ENCODE data around the gene PID1.

The PID1 gene

GRCh38 chr2:229261599-229261998 lies 9.5 kb downstream of the PID1 start:
- Histone ChIP-seq H3K9ac (ENCODE audit: insufficient read length, low read depth) (no peak overlapping the region), H3K27me3 (ENCODE audit: insufficient read depth, insufficient read length) (no peaks in the 10 kb centered on the region), H3K4me3 (ENCODE audit: insufficient read length, low read depth) (no peak overlapping the region), H3K9me3 (ENCODE audit: insufficient read depth, low read length) (no peaks in the 10 kb centered on the region), H3K36me3 (ENCODE audit: insufficient read depth, insufficient read length, low read length) (no peaks in the 10 kb centered on the region), H3K4me1 (ENCODE audit: insufficient read depth, insufficient read length) (no peaks in the 10 kb centered on the region)
- TF ChIP-seq YY1 (IDR thresholded peaks at IDR 0.05; ENCODE audit: insufficient read depth, insufficient read length) (no peak), ZNF274 (IDR thresholded peaks at IDR 0.05; ENCODE audit: low read depth, low read length) (no peak), SUZ12 (IDR thresholded peaks at IDR 0.05; ENCODE audit: extremely low read depth, insufficient read depth, insufficient read length) (no peak)
- DNase-seq (ENCODE audit: low read depth, low spot score): no peak

GRCh38 chr2:229261076-229261475 lies 10.0 kb downstream of the PID1 start:
- Histone ChIP-seq H3K9ac (ENCODE audit: insufficient read length, low read depth) (no peak overlapping the region), H3K36me3 (ENCODE audit: insufficient read depth, insufficient read length, low read length) (no peaks in the 10 kb centered on the region), H3K4me1 (ENCODE audit: insufficient read depth, insufficient read length) (no peaks in the 10 kb centered on the region), H3K9me3 (ENCODE audit: insufficient read depth, low read length) (no peaks in the 10 kb centered on the region), H3K27me3 (ENCODE audit: insufficient read depth, insufficient read length) (no peaks in the 10 kb centered on the region), H3K4me3 (ENCODE audit: insufficient read length, low read depth) (no peak overlapping the region)
- no peak for DNase-seq (ENCODE audit: low read depth, low spot score)
- TF ChIP-seq YY1 (IDR thresholded peaks at IDR 0.05; ENCODE audit: insufficient read depth, insufficient read length) (no peak), ZNF274 (IDR thresholded peaks at IDR 0.05; ENCODE audit: low read depth, low read length) (no peak), SUZ12 (IDR thresholded peaks at IDR 0.05; ENCODE audit: extremely low read depth, insufficient read depth, insufficient read length) (no peak)

- Histone ChIP-seq H3K27me3 (ENCODE audit: insufficient read depth, insufficient read length) (no peaks in the 10 kb centered on the region), H3K9me3 (ENCODE audit: insufficient read depth, low read length) (no peaks in the 10 kb centered on the region), H3K36me3 (ENCODE audit: insufficient read depth, insufficient read length, low read length) (no peaks in the 10 kb centered on the region), H3K9ac (ENCODE audit: insufficient read length, low read depth) (no peak overlapping the region), H3K4me1 (ENCODE audit: insufficient read depth, insufficient read length) (no peaks in the 10 kb centered on the region), H3K4me3 (ENCODE audit: insufficient read length, low read depth) (no peak overlapping the region)
- TF ChIP-seq ZNF274 (IDR thresholded peaks at IDR 0.05; ENCODE audit: low read depth, low read length) (no peak), SUZ12 (IDR thresholded peaks at IDR 0.05; ENCODE audit: extremely low read depth, insufficient read depth, insufficient read length) (no peak), YY1 (IDR thresholded peaks at IDR 0.05; ENCODE audit: insufficient read depth, insufficient read length) (no peak)
- DNase-seq (ENCODE audit: low read depth, low spot score): no peak
Measured at GRCh38 chr2:229257985-229258384, 13.1 kb downstream of the PID1 start.

DNA sequence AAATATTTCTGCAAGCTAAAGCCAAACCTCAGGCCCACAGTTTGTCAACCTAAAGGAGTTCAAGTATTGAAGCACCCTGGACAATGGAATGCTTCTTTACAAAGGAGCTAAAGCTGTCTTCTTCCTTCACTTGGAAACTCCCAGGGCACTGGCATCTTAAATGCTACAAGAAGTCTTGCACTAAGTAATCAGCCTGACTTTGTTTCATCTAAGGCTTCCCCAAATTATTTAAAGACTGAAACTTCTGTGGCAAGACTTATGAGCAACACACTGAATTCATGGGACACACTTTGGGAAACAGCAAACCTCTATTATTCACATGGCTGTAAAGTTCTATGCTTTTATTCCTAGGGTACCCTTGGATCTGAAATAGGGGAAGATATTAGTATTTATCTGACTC lies 14.7 kb downstream of the PID1 start:
- DNase-seq (ENCODE audit: low read depth, low spot score): no peak
- Histone ChIP-seq H3K36me3 (ENCODE audit: insufficient read depth, insufficient read length, low read length) (no peaks in the 10 kb centered on the region), H3K9ac (ENCODE audit: insufficient read length, low read depth) (no peak overlapping the region), H3K27me3 (ENCODE audit: insufficient read depth, insufficient read length) (no peaks in the 10 kb centered on the region), H3K4me1 (ENCODE audit: insufficient read depth, insufficient read length) (no peaks in the 10 kb centered on the region), H3K4me3 (ENCODE audit: insufficient read length, low read depth) (no peak overlapping the region), H3K9me3 (ENCODE audit: insufficient read depth, low read length) (no peaks in the 10 kb centered on the region)
- TF ChIP-seq SUZ12 (IDR thresholded peaks at IDR 0.05; ENCODE audit: extremely low read depth, insufficient read depth, insufficient read length) (no peak), ZNF274 (IDR thresholded peaks at IDR 0.05; ENCODE audit: low read depth, low read length) (no peak), YY1 (IDR thresholded peaks at IDR 0.05; ENCODE audit: insufficient read depth, insufficient read length) (no peak)

DNA sequence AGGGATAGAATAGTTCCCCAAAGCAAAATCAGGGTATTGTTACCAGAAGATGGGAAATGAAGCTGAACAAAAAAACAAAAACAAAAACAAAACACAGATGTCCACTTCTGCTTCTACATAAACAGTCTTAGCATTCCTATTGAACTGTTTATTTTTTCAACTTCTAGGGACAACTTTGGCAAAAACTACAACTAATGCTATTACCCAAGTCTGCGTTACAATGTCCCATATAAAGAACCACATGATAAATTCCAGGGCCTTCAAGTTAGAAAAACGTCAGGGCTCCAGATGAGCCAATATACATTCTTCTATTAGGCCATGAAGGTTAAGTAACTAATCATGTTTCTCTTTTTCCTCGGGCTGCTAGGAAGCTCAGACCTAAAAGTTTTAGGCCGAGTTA lies 16.9 kb downstream of the PID1 start:
- Histone ChIP-seq H3K9me3 (ENCODE audit: insufficient read depth, low read length) (no peaks in the 10 kb centered on the region), H3K4me1 (ENCODE audit: insufficient read depth, insufficient read length) (no peaks in the 10 kb centered on the region), H3K4me3 (ENCODE audit: insufficient read length, low read depth) (no peak overlapping the region), H3K27me3 (ENCODE audit: insufficient read depth, insufficient read length) (no peaks in the 10 kb centered on the region), H3K9ac (ENCODE audit: insufficient read length, low read depth) (no peak overlapping the region), H3K36me3 (ENCODE audit: insufficient read depth, insufficient read length, low read length) (no peaks in the 10 kb centered on the region)
- TF ChIP-seq ZNF274 (IDR thresholded peaks at IDR 0.05; ENCODE audit: low read depth, low read length) (no peak), SUZ12 (IDR thresholded peaks at IDR 0.05; ENCODE audit: extremely low read depth, insufficient read depth, insufficient read length) (no peak), YY1 (IDR thresholded peaks at IDR 0.05; ENCODE audit: insufficient read depth, insufficient read length) (no peak)
- DNase-seq (ENCODE audit: low read depth, low spot score): no peak

- Histone ChIP-seq H3K4me3 (ENCODE audit: insufficient read length, low read depth) (no peak overlapping the region), H3K9me3 (ENCODE audit: insufficient read depth, low read length) (no peaks in the 10 kb centered on the region), H3K9ac (ENCODE audit: insufficient read length, low read depth) (no peak overlapping the region), H3K36me3 (ENCODE audit: insufficient read depth, insufficient read length, low read length) (no peaks in the 10 kb centered on the region), H3K4me1 (ENCODE audit: insufficient read depth, insufficient read length) (no peaks in the 10 kb centered on the region), H3K27me3 (ENCODE audit: insufficient read depth, insufficient read length) (no peaks in the 10 kb centered on the region)
- no peak for DNase-seq (ENCODE audit: low read depth, low spot score)
- no peak for TF ChIP-seq SUZ12 (IDR thresholded peaks at IDR 0.05; ENCODE audit: extremely low read depth, insufficient read depth, insufficient read length)
- TF ChIP-seq YY1 (IDR thresholded peaks at IDR 0.05; ENCODE audit: insufficient read depth, insufficient read length): no peak
- no peak for TF ChIP-seq ZNF274 (IDR thresholded peaks at IDR 0.05; ENCODE audit: low read depth, low read length)
Measured at GRCh38 chr2:229252996-229253395, 18.1 kb downstream of the PID1 start.

- no peak for TF ChIP-seq SUZ12 (IDR thresholded peaks at IDR 0.05; ENCODE audit: extremely low read depth, insufficient read depth, insufficient read length)
- no peak for TF ChIP-seq ZNF274 (IDR thresholded peaks at IDR 0.05; ENCODE audit: low read depth, low read length)
- TF ChIP-seq YY1 (IDR thresholded peaks at IDR 0.05; ENCODE audit: insufficient read depth, insufficient read length): no peak
- Histone ChIP-seq H3K4me1 (ENCODE audit: insufficient read depth, insufficient read length) (no peaks in the 10 kb centered on the region), H3K9me3 (ENCODE audit: insufficient read depth, low read length) (no peaks in the 10 kb centered on the region), H3K27me3 (ENCODE audit: insufficient read depth, insufficient read length) (no peaks in the 10 kb centered on the region), H3K4me3 (ENCODE audit: insufficient read length, low read depth) (no peak overlapping the region), H3K36me3 (ENCODE audit: insufficient read depth, insufficient read length, low read length) (no peaks in the 10 kb centered on the region), H3K9ac (ENCODE audit: insufficient read length, low read depth) (no peak overlapping the region)
- DNase-seq (ENCODE audit: low read depth, low spot score): no peak
Measured at GRCh38 chr2:229252280-229252679, 18.8 kb downstream of the PID1 start.

- Histone ChIP-seq H3K9me3 (ENCODE audit: insufficient read depth, low read length) (no peaks in the 10 kb centered on the region), H3K27me3 (ENCODE audit: insufficient read depth, insufficient read length) (no peaks in the 10 kb centered on the region), H3K4me1 (ENCODE audit: insufficient read depth, insufficient read length) (no peaks in the 10 kb centered on the region), H3K4me3 (ENCODE audit: insufficient read length, low read depth) (no peak overlapping the region), H3K9ac (ENCODE audit: insufficient read length, low read depth) (no peak overlapping the region), H3K36me3 (ENCODE audit: insufficient read depth, insufficient read length, low read length) (no peaks in the 10 kb centered on the region)
- DNase-seq (ENCODE audit: low read depth, low spot score): no peak
- TF ChIP-seq YY1 (IDR thresholded peaks at IDR 0.05; ENCODE audit: insufficient read depth, insufficient read length): no peak
- no peak for TF ChIP-seq ZNF274 (IDR thresholded peaks at IDR 0.05; ENCODE audit: low read depth, low read length)
- no peak for TF ChIP-seq SUZ12 (IDR thresholded peaks at IDR 0.05; ENCODE audit: extremely low read depth, insufficient read depth, insufficient read length)
Measured at GRCh38 chr2:229249536-229249935, 21.6 kb downstream of the PID1 start.
